Parathyroid adenoma (tissue), 2 donors: ENCODE data around the gene BLOC1S5.

Source experiments
- H2AFZ ChIP-seq: fragments of 300-600 bp; sonication (generic); one replicate; pipeline ENCODE4 v1.7.0; 2017; ENCODE audit warnings: antibody characterized with exemption, mild to moderate bottlenecking
- H3K27ac ChIP-seq: fragments of 300-600 bp; sonication (generic); one replicate; pipeline ENCODE4 v1.7.0; 2017
- H3K27me3 ChIP-seq: fragments of 300-600 bp; sonication (generic); one replicate; pipeline ENCODE4 v1.7.0; 2017; ENCODE audit warnings: low read length; ENCODE audit not compliant: control insufficient read depth, insufficient read depth
- H3K36me3 ChIP-seq: fragments of 300-600 bp; sonication (generic); one replicate; pipeline ENCODE4 v1.7.0; 2017; ENCODE audit warnings: low read length; ENCODE audit not compliant: control insufficient read depth, insufficient read depth
- H3K4me1 ChIP-seq: fragments of 300-600 bp; sonication (generic); one replicate; pipeline ENCODE4 v1.7.0; 2017; ENCODE audit warnings: control low read depth
- H3K4me2 ChIP-seq: fragments of 300-600 bp; sonication (generic); one replicate; pipeline ENCODE4 v1.7.0; 2017; ENCODE audit warnings: low read length
- H3K4me3 ChIP-seq: fragments of 300-600 bp; sonication (generic); one replicate; pipeline ENCODE4 v1.7.0; 2017; ENCODE audit warnings: low read depth, low read length
- H3K79me2 ChIP-seq: fragments of 300-600 bp; sonication (generic); one replicate; pipeline ENCODE4 v1.7.0; 2017; ENCODE audit warnings: control low read depth
- H3K9ac ChIP-seq: fragments of 300-600 bp; sonication (generic); one replicate; pipeline ENCODE4 v1.7.0; 2017; ENCODE audit warnings: mild to moderate bottlenecking
- H3K9me3 ChIP-seq: fragments of 300-600 bp; sonication (generic); one replicate; pipeline ENCODE4 v1.7.0; 2017; ENCODE audit warnings: low read length; ENCODE audit not compliant: control insufficient read depth
- CTCF ChIP-seq: fragments of 300-600 bp; sonication (generic); IDR thresholded peaks from one replicate; pipeline ENCODE4 v1.7.0; 2017; ENCODE audit warnings: antibody characterized with exemption, mild to moderate bottlenecking
- donor health status: primary hyperparathyroidism.

Gene BLOC1S5

DNA sequence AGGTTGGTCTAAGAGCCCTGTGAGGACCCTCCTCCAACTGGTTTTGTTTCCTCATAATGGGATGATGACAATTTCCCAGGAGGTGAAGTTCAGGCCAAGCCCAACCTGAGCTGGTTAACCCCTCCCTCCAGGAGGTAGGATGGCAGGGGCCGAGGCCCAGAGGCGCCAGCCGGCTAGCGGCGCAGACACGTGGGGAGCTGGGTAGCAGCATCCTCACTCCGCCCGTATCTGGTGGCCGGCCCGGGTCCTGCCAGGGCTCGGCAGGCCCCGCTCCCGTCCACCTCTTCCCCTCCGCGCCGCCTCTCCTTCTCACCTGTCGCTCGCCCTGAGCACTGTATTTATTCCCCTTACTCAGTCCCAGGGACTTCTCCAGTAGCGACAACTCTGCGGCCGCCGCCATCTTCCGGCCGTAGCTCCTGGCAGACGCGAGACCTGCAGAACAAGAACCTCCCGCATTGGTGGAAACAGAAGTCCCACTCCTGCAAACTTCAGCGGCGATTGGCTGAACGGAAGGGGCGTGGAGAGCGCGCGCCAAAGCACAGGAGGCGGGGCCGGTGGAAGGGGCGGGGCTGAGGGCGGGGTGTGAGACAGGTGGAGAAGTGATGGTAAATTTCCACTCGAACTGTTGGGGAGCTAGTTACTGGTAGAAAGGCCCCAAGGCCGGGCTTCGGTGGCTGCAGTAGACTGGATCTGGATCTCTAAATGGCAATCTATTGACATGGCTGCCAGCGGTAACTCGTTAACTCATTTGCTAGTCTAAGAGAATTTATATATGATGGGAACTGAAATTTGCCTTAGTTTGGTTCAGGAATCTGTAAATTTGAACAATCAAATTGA lies 38.2 kb upstream of the BLOC1S5 start, which contains the start of gene EEF1E1:
Gene EEF1E1, minus strand, starts transcription at position 427 of the 837 bp plus-strand sequence. Its CDS starts 27 bp downstream, at position 400.
- peak within 1 kb of the TSS; percentile 40 for H3K27ac ChIP-seq

DNA sequence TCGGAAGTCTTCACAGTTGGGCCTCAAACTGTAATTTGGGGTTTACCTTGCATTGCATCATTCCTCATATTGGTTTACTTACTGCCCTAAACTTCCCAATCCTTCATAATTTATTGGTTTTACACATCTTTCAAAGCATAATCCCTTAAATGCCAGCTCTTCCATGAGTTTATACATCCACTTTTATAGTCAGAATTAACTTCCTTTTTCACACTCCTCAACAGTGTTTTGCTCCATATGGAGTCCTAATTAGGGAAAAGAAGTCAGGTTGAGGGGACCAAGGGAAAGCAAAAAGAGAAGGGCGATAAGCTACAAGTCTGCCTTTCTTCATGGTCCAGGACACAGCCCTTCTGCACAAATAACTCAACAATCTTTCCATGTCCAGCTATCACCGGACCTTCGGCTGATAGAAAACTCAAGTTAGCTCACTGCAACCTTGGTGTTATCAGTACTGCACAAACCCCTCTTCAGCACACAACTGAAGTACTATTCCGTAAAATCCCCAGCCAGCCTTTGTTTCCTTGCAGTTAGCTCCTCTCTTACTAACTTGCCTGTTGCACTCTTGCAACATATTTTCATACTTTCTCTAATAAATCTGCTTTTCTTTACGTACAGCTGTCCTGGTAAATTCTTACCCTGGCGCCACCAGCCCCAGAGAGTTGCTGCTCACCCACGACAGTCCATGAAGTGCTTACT lies 36.1 kb upstream of the BLOC1S5 start:
- no peak overlapping the region for H3K4me2 ChIP-seq
- no peaks in the 10 kb centered on the region for H3K36me3 ChIP-seq
- H3K27me3 ChIP-seq: no peaks in the 10 kb centered on the region
- peaks cover 18% of the 10 kb centered on the region for H3K79me2 ChIP-seq
- no peak overlapping the region for H2AFZ ChIP-seq
- H3K27ac ChIP-seq: no peak overlapping the region
- H3K9ac ChIP-seq: no peak overlapping the region
- no peaks in the 10 kb centered on the region for H3K9me3 ChIP-seq
- H3K4me3 ChIP-seq: no peak overlapping the region
- peaks cover 3% of the 10 kb centered on the region for H3K4me1 ChIP-seq
- no peak for TF ChIP-seq CTCF

More for the DNA sequence above, 38.2 kb upstream of the BLOC1S5 start, which contains the start of gene EEF1E1:
- Histone ChIP-seq H3K4me2 (peak within 1 kb of the TSS; percentile 68), H2AFZ (peak within 1 kb of the TSS; percentile 87), H3K27me3 (no peaks in the 10 kb centered on the region), H3K4me3 (peak within 1 kb of the TSS; percentile 82), H3K79me2 (peaks cover 14% of the 10 kb centered on the region), H3K9me3 (no peaks in the 10 kb centered on the region), H3K4me1 (peaks cover 3% of the 10 kb centered on the region), H3K36me3 (no peaks in the 10 kb centered on the region), H3K9ac (no peak within 1 kb of the TSS)
- TF ChIP-seq CTCF: no peak

- no peak for TF ChIP-seq CTCF
- Histone ChIP-seq H3K4me3 (no peak overlapping the region), H3K79me2 (peaks cover 2% of the 10 kb centered on the region), H3K9ac (no peak overlapping the region), H2AFZ (no peak overlapping the region), H3K27ac (no peak overlapping the region), H3K36me3 (no peaks in the 10 kb centered on the region), H3K4me1 (no peaks in the 10 kb centered on the region), H3K27me3 (no peaks in the 10 kb centered on the region), H3K9me3 (no peaks in the 10 kb centered on the region), H3K4me2 (no peak overlapping the region)
These were observed 26.5 kb upstream of the BLOC1S5 start for GRCh38 chr6:8090650-8091049.

- TF ChIP-seq CTCF: no peak
- H3K9me3 ChIP-seq: no peaks in the 10 kb centered on the region
- no peak overlapping the region for H3K9ac ChIP-seq
- H3K4me2 ChIP-seq: no peak overlapping the region
- H2AFZ ChIP-seq: no peak overlapping the region
- no peak overlapping the region for H3K27ac ChIP-seq
- peaks cover 1% of the 10 kb centered on the region for H3K79me2 ChIP-seq
- H3K27me3 ChIP-seq: no peaks in the 10 kb centered on the region
- H3K4me3 ChIP-seq: no peak overlapping the region
- no peaks in the 10 kb centered on the region for H3K36me3 ChIP-seq
- H3K4me1 ChIP-seq: peaks cover 2% of the 10 kb centered on the region
These were observed 24.7 kb upstream of the BLOC1S5 start for GRCh38 chr6:8088886-8089285.
